Measurements from ENCODE around the gene GNAO1.

GNAO1 gene

GRCh38 chr16:56364865-56365264, 173.6 kb downstream of the GNAO1 start:
- Histone ChIP-seq H3K27me3 (ENCODE audit: insufficient read depth, poor library complexity, severe bottlenecking) (no peaks in the 10 kb centered on the region), H3K27ac (replicated peaks) (no peak overlapping the region), H3K4me3 (replicated peaks; ENCODE audit: insufficient read depth, low read length) (no peak overlapping the region)
- TF ChIP-seq CTCF (IDR thresholded peaks at IDR 0.05; ENCODE audit: insufficient read depth, low read length) (no peak), POLR2AphosphoS5 (IDR thresholded peaks at IDR 0.05; ENCODE audit: low read depth) (no peak), GABPA (IDR thresholded peaks at IDR 0.05; ENCODE audit: low read depth) (no peak), REST (IDR thresholded peaks at IDR 0.05; ENCODE audit: insufficient replicate concordance, low read depth) (no peak), SPI1 (IDR thresholded peaks at IDR 0.05; ENCODE audit: borderline replicate concordance, low read depth) (no peak)
- DNase-seq (ENCODE audit: low read depth in 1 of 2, low spot score in 1 of 2) = no peak

GRCh38 chr16:56365552-56365951, 174.3 kb downstream of the GNAO1 start:
- no peak for DNase-seq (ENCODE audit: low read depth in 1 of 2, low spot score in 1 of 2)
- H3K4me3 ChIP-seq (replicated peaks; ENCODE audit: insufficient read depth, low read length) = no peak overlapping the region
- TF ChIP-seq CTCF (IDR thresholded peaks at IDR 0.05; ENCODE audit: insufficient read depth, low read length) (no peak), SPI1 (IDR thresholded peaks at IDR 0.05; ENCODE audit: borderline replicate concordance, low read depth) (no peak), GABPA (IDR thresholded peaks at IDR 0.05; ENCODE audit: low read depth) (no peak), REST (IDR thresholded peaks at IDR 0.05; ENCODE audit: insufficient replicate concordance, low read depth) (no peak), POLR2AphosphoS5 (IDR thresholded peaks at IDR 0.05; ENCODE audit: low read depth) (no peak)
- no peak overlapping the region for H3K27ac ChIP-seq (replicated peaks)
- no peaks in the 10 kb centered on the region for H3K27me3 ChIP-seq (ENCODE audit: insufficient read depth, poor library complexity, severe bottlenecking)

GRCh38 chr16:56366945-56367344, 175.7 kb downstream of the GNAO1 start:
- DNase-seq (ENCODE audit: low read depth in 1 of 2, low spot score in 1 of 2) = no peak
- Histone ChIP-seq H3K27ac (replicated peaks) (no peak overlapping the region), H3K27me3 (ENCODE audit: insufficient read depth, poor library complexity, severe bottlenecking) (no peaks in the 10 kb centered on the region), H3K4me3 (replicated peaks; ENCODE audit: insufficient read depth, low read length) (no peak overlapping the region)
- TF ChIP-seq SPI1 (IDR thresholded peaks at IDR 0.05; ENCODE audit: borderline replicate concordance, low read depth) (no peak), POLR2AphosphoS5 (IDR thresholded peaks at IDR 0.05; ENCODE audit: low read depth) (no peak), REST (IDR thresholded peaks at IDR 0.05; ENCODE audit: insufficient replicate concordance, low read depth) (no peak), GABPA (IDR thresholded peaks at IDR 0.05; ENCODE audit: low read depth) (no peak), CTCF (IDR thresholded peaks at IDR 0.05; ENCODE audit: insufficient read depth, low read length) (no peak)
